ENCODE results near the gene PTF1A.

DNA sequence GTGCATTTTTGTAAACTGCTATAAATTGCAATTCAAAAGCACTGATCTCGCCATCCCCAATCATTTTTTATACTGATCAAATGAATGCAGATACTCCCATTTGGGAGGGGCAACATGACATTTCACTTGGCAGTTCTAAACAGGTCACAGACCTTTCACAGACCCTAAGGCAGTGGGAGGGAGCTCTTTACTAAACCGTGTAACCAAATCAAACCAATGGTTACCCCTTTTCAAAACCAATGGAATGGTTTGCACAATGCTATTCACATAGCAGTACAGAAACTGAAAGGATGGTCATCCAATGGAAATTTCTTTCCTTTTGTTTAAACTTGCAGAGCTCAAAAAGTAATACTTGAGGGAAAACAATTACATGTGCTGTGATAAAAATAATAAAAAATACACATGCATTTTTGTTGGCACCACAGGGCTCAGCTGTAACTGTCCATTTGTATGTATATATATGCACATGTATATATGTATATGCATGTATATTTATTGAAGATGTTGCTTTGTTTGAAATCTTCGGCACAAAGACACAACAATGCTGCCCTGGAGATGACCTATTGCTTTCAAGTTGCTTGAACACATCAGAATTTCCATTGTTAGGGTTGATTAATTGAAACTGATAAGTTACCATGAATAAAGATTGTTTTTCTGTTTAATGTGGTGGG is 14.0 kb downstream of the PTF1A start:
- TF ChIP-seq, protein P1, sequence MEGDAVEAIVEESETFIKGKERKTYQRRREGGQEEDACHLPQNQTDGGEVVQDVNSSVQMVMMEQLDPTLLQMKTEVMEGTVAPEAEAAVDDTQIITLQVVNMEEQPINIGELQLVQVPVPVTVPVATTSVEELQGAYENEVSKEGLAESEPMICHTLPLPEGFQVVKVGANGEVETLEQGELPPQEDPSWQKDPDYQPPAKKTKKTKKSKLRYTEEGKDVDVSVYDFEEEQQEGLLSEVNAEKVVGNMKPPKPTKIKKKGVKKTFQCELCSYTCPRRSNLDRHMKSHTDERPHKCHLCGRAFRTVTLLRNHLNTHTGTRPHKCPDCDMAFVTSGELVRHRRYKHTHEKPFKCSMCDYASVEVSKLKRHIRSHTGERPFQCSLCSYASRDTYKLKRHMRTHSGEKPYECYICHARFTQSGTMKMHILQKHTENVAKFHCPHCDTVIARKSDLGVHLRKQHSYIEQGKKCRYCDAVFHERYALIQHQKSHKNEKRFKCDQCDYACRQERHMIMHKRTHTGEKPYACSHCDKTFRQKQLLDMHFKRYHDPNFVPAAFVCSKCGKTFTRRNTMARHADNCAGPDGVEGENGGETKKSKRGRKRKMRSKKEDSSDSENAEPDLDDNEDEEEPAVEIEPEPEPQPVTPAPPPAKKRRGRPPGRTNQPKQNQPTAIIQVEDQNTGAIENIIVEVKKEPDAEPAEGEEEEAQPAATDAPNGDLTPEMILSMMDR (IDR thresholded peaks at IDR 0.05 in 8 of 11, conservative IDR thresholded peaks at IDR 0.05 in 3 of 11) = no peak
- TF ChIP-seq POLR2A (IDR thresholded peaks at IDR 0.05) = no peak

All from spleen (tissue), 7 donors.